Calu3 (cell line): Measurements from ENCODE around the gene SERPINA10. TPM values are rescaled to one million over a fixed set of nuclear protein-coding genes. Genes with fewer than 3 reads are reported as not detected.
A peak's percentile ranks its signal among the peaks of the same experiment; 100 is the strongest.
"Not testable (repeated sequence)": the region's sequence is repeated elsewhere in the genome, so short reads cannot be mapped to it uniquely, and the experiment has no call there.

ENCODE experiments used
- BruUV-seq: library from RNA; stranded (reverse); fragments of 400-500 nt; replicated peaks from 2 replicates; lab custom pipeline; 2021; lab: Mats Ljungman, UMichigan
- CTCF ChIA-PET: fragments of 300-600 bp; sonication (Branson Sonifier 250); formaldehyde crosslinking; loops from one replicate; lab custom pipeline; 2022; ENCODE audit warnings: antibody characterized with exemption; lab: Charles Lee
- DNase-seq: peaks from one replicate; pipeline ENCODE4 v3.0.0; 2022
- H3K27ac Mint-ChIP-seq: one replicate; pipeline ENCODE4 v1.8.0; 2022; ENCODE audit warnings: mixed read lengths; ENCODE audit not compliant: unreplicated experiment
- H3K27me3 Mint-ChIP-seq: one replicate; pipeline ENCODE4 v1.8.0; 2022; ENCODE audit warnings: mixed read lengths; ENCODE audit not compliant: unreplicated experiment
- H3K36me3 Mint-ChIP-seq: one replicate; pipeline ENCODE4 v1.8.0; 2022; ENCODE audit warnings: mild to moderate bottlenecking, moderate library complexity, mixed read lengths; ENCODE audit not compliant: insufficient read depth, unreplicated experiment
- H3K4me1 Mint-ChIP-seq: one replicate; pipeline ENCODE4 v1.8.0; 2022; ENCODE audit warnings: mild to moderate bottlenecking, low read depth, mixed read lengths; ENCODE audit not compliant: unreplicated experiment
- H3K4me3 Mint-ChIP-seq: one replicate; pipeline ENCODE4 v1.8.0; 2022; ENCODE audit warnings: mild to moderate bottlenecking, low read depth, moderate library complexity, mixed read lengths; ENCODE audit not compliant: unreplicated experiment
- H3K9me3 Mint-ChIP-seq: one replicate; pipeline ENCODE4 v1.8.0; 2022; ENCODE audit warnings: low read depth, mixed read lengths; ENCODE audit not compliant: unreplicated experiment
- CTCF ChIP-seq: fragments of 200-600 bp; IDR thresholded peaks from one replicate; pipeline ENCODE4 v1.8.0; 2022; ENCODE audit warnings: antibody characterized with exemption; ENCODE audit not compliant: unreplicated experiment
- intact Hi-C: fragments of 100-400 bp; cut with micrococcal nuclease; formaldehyde crosslinking; loops from one replicate; pipeline ENCODE4 v1.10.0; 2022; ENCODE audit not compliant: unreplicated experiment
- total RNA-seq: library from RNA; stranded (reverse); gene quantifications from 2 replicates; pipeline ENCODE4 v1.2.3, GENCODE V29; 2022

Gene SERPINA10
- total RNA-seq, 1 experiment from 2014 or later, result not detected

GRCh38 chr14:94278731-94279130 is 14.3 kb downstream of the SERPINA10 start:
- TF ChIP-seq CTCF, result no peak
- BruUV-seq, result no TSS peak
- no peak for DNase-seq
- Mint-ChIP-seq H3K27ac (no peak overlapping the region), H3K4me3 (no peak overlapping the region), H3K27me3 (no peaks in the 10 kb centered on the region), H3K9me3 (no peaks in the 10 kb centered on the region), H3K4me1 (no peaks in the 10 kb centered on the region), H3K36me3 (no peaks in the 10 kb centered on the region)
- CTCF ChIA-PET, result interaction anchor here (0.5 kb wide), 1 partner anchor 645 kb away, joined by 3 read pairs; no protein-coding TSS in a partner anchor
- intact Hi-C loops, result no loop called here

- H3K36me3 Mint-ChIP-seq, H3K27me3 Mint-ChIP-seq, intact Hi-C loops, DNase-seq, H3K4me3 Mint-ChIP-seq, H3K27ac Mint-ChIP-seq, H3K4me1 Mint-ChIP-seq, BruUV-seq, CTCF ChIA-PET, H3K9me3 Mint-ChIP-seq: not testable (repeated sequence)
Observed at GRCh38 chr14:94276898-94277561, 16.0 kb downstream of the SERPINA10 start.

- CTCF ChIA-PET, result interaction anchor here (0.5 kb wide), 1 partner anchor 77 kb away, joined by 3 read pairs; no protein-coding TSS in a partner anchor
- DNase-seq, result peak; percentile 30
- TF ChIP-seq CTCF, result no peak
- no TSS peak for BruUV-seq
- H3K27ac Mint-ChIP-seq, result peak overlapping the region; percentile 22
- H3K4me1 Mint-ChIP-seq, result peaks cover 12% of the 10 kb centered on the region
- intact Hi-C loops, result no loop called here
- H3K27me3 Mint-ChIP-seq, result no peaks in the 10 kb centered on the region
- H3K4me3 Mint-ChIP-seq, result peak overlapping the region; percentile 31
- no peaks in the 10 kb centered on the region for H3K36me3 Mint-ChIP-seq
- H3K9me3 Mint-ChIP-seq, result no peaks in the 10 kb centered on the region
Observed at GRCh38 chr14:94269156-94269555, 23.9 kb downstream of the SERPINA10 start.

GRCh38 chr14:94268582-94268981 is 24.5 kb downstream of the SERPINA10 start:
- CTCF ChIA-PET, H3K27ac Mint-ChIP-seq, H3K27me3 Mint-ChIP-seq, BruUV-seq, H3K4me3 Mint-ChIP-seq, H3K9me3 Mint-ChIP-seq, intact Hi-C loops, H3K36me3 Mint-ChIP-seq, DNase-seq: not testable (repeated sequence)
- peaks cover 12% of the 10 kb centered on the region for H3K4me1 Mint-ChIP-seq

- intact Hi-C loops, result no loop called here
- CTCF ChIA-PET, result no interaction called here
- no peak for DNase-seq
- Mint-ChIP-seq H3K27ac (no peak overlapping the region), H3K9me3 (peaks cover 4% of the 10 kb centered on the region), H3K4me3 (no peak overlapping the region), H3K27me3 (no peaks in the 10 kb centered on the region), H3K36me3 (no peaks in the 10 kb centered on the region), H3K4me1 (peaks cover 12% of the 10 kb centered on the region)
- BruUV-seq, result no TSS peak
- TF ChIP-seq CTCF, result no peak
Observed at GRCh38 chr14:94267352-94267751, 25.7 kb downstream of the SERPINA10 start.

GRCh38 chr14:94264195-94264594 is 28.9 kb downstream of the SERPINA10 start:
- H3K27me3 Mint-ChIP-seq, BruUV-seq, H3K27ac Mint-ChIP-seq, intact Hi-C loops, H3K9me3 Mint-ChIP-seq, CTCF ChIA-PET, H3K36me3 Mint-ChIP-seq, DNase-seq, H3K4me3 Mint-ChIP-seq, H3K4me1 Mint-ChIP-seq: not testable (repeated sequence)
